GM12878 (cell line): ENCODE results near the gene SLC16A9. TPM values are rescaled to one million over a fixed set of nuclear protein-coding genes. Genes with fewer than 3 reads are reported as not detected.

Source experiments
- CEBPZ ChIP-seq: fragments of 150-350 bp; IDR thresholded peaks from 2 replicates; pipeline ENCODE4 v1.6.1; 2016; ENCODE audit warnings: low read depth, low read length
- FOXM1 ChIP-seq: IDR thresholded peaks from 2 replicates; pipeline ENCODE4 v1.6.1; 2012; ENCODE audit warnings: low read depth, mild to moderate bottlenecking, inconsistent platforms, low read length, moderate library complexity
- SPI1 ChIP-seq: IDR thresholded peaks from 2 replicates; pipeline ENCODE4 v1.6.1; 2011; ENCODE audit warnings: low read depth, mild to moderate bottlenecking, low read length, moderate library complexity, borderline replicate concordance; ENCODE audit not compliant: insufficient read depth
- ZBTB4 ChIP-seq: fragments of 450-650 bp; formaldehyde crosslinking; IDR thresholded peaks from 2 replicates; pipeline ENCODE4 v1.4.0; 2022; ENCODE audit warnings: mild to moderate bottlenecking, moderate library complexity
- ZNF592 ChIP-seq: fragments of 450-650 bp; IDR thresholded peaks from 2 replicates; pipeline ENCODE4 v1.6.1; 2017; ENCODE audit warnings: mild to moderate bottlenecking, moderate library complexity
- polyA plus RNA-seq, 11 experiments: library from polyadenylated mRNA; depleted of rRNA in 4 of 11; unstranded in 6 of 11; stranded (reverse) in 5 of 11; fragments of >200 nt; fragmentation: Nextera tagmentation in 4 of 11; fragmentation: Illumina TruSeq in 1 of 11; extraction: Ambion mirVana in 4 of 11; extraction: Trizol in 1 of 11; gene quantifications; 1 replicate in 1 of 11; 2 replicates in 10 of 11; pipeline versions ENCODE4 v1.2.1 to v1.2.3, GENCODE V29; 2011 to 2016; ENCODE audit warnings: inconsistent platforms in 2 of 11, missing spikeins in 2 of 11, low read depth in 1 of 11
- total RNA-seq, 4 experiments: library from RNA; depleted of rRNA in 3 of 4; stranded (reverse); fragments of >200 nt in 3 of 4; fragmentation: Illumina TruSeq in 1 of 4; extraction: Trizol in 1 of 4; gene quantifications; 2 replicates each; pipeline versions ENCODE4 v1.2.1 to v1.2.3, GENCODE V29; 2013 to 2021
- TF ChIP-seq, protein P1 (sequence below): fragments of 450-650 bp; IDR thresholded peaks from 2 replicates; pipeline ENCODE4 v1.6.1; 2016; ENCODE audit warnings: mild to moderate bottlenecking

Gene SLC16A9
- total and polyA plus RNA-seq, 10 of the 15 experiments (the other 5 are each of a cell fraction or from before 2014, with no cell fraction given), result 0.86 to 6.2 (median 4.3) TPM

- TF ChIP-seq ZNF592 (no peak), CEBPZ (no peak), FOXM1 (no peak), SPI1 (no peak), ZBTB4 (CRISPR knock-in tag) (no peak)
- TF ChIP-seq, protein P1, sequence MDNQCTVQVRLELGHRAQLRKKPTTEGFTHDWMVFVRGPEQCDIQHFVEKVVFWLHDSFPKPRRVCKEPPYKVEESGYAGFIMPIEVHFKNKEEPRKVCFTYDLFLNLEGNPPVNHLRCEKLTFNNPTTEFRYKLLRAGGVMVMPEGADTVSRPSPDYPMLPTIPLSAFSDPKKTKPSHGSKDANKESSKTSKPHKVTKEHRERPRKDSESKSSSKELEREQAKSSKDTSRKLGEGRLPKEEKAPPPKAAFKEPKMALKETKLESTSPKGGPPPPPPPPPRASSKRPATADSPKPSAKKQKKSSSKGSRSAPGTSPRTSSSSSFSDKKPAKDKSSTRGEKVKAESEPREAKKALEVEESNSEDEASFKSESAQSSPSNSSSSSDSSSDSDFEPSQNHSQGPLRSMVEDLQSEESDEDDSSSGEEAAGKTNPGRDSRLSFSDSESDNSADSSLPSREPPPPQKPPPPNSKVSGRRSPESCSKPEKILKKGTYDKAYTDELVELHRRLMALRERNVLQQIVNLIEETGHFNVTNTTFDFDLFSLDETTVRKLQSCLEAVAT, result no peak
Measured at GRCh38 chr10:59677253-59677831, 32.3 kb downstream of the SLC16A9 start (continued).
